Caco-2 (cell line): ENCODE data around the gene FGF1. TPM values are rescaled to one million over a fixed set of nuclear protein-coding genes. Genes with fewer than 3 reads are reported as not detected.

Source experiments
- BruUV-seq: library from RNA; stranded (reverse); fragments of 400-500 nt; replicated peaks from 2 replicates; lab custom pipeline; 2021; lab: Mats Ljungman, UMichigan
- CTCF ChIA-PET: fragments of 300-600 bp; sonication (Branson Sonifier 250); formaldehyde crosslinking; loops from one replicate; lab custom pipeline; 2022; ENCODE audit warnings: antibody characterized with exemption; lab: Charles Lee
- POLR2A ChIA-PET: fragments of 300-600 bp; sonication (Branson Sonifier 250); formaldehyde crosslinking; loops from one replicate; lab custom pipeline; 2022; ENCODE audit warnings: antibody characterized with exemption; lab: Charles Lee
- DNase-seq, 2 experiments: peaks; one replicate each; pipeline versions ENCODE4 v3.0.0 to v3.0.0-alpha.2; 2020 to 2022
- H3K27me3 ChIP-seq: replicated peaks from 2 replicates; pipeline ENCODE4 v1.6.0; 2011; ENCODE audit warnings: low read length; ENCODE audit not compliant: control insufficient read depth, insufficient read depth
- H3K36me3 ChIP-seq: 2 replicates; pipeline ENCODE4 v1.5.1; 2011; ENCODE audit warnings: low read length; ENCODE audit not compliant: control insufficient read depth, insufficient read depth
- H3K4me1 ChIP-seq: fragments of 250-450 bp; sonication (Bioruptor Pico); 2 replicates; pipeline ENCODE4 v1.5.1; 2020; ENCODE audit warnings: mild to moderate bottlenecking
- H3K4me3 ChIP-seq: 2 replicates; pipeline ENCODE4 v1.5.1; 2011; ENCODE audit warnings: low read depth, mild to moderate bottlenecking, control low read depth, low read length
- H3K9me3 ChIP-seq: fragments of 250-450 bp; sonication (Bioruptor Pico); 2 replicates; pipeline ENCODE4 v1.5.1; 2020; ENCODE audit warnings: mild to moderate bottlenecking, moderate library complexity
- H3K27ac Mint-ChIP-seq: one replicate; pipeline ENCODE4 v1.8.0; 2022; ENCODE audit warnings: mixed read lengths; ENCODE audit not compliant: unreplicated experiment
- H3K27me3 Mint-ChIP-seq: one replicate; pipeline ENCODE4 v1.8.0; 2022; ENCODE audit warnings: mixed read lengths; ENCODE audit not compliant: insufficient read depth, unreplicated experiment
- H3K36me3 Mint-ChIP-seq: one replicate; pipeline ENCODE4 v1.8.0; 2022; ENCODE audit warnings: mild to moderate bottlenecking, mixed read lengths; ENCODE audit not compliant: insufficient read depth, unreplicated experiment
- H3K4me1 Mint-ChIP-seq: one replicate; pipeline ENCODE4 v1.8.0; 2022; ENCODE audit warnings: low read depth, mixed read lengths; ENCODE audit not compliant: unreplicated experiment
- H3K4me3 Mint-ChIP-seq: one replicate; pipeline ENCODE4 v1.8.0; 2022; ENCODE audit warnings: mild to moderate bottlenecking, moderate library complexity, mixed read lengths; ENCODE audit not compliant: unreplicated experiment
- H3K9me3 Mint-ChIP-seq: one replicate; pipeline ENCODE4 v1.8.0; 2022; ENCODE audit warnings: mixed read lengths; ENCODE audit not compliant: unreplicated experiment
- CTCF ChIP-seq, 2 experiments: fragments of 200-600 bp in 1 of 2; IDR thresholded peaks; 1 replicate in 1 of 2; 2 replicates in 1 of 2; pipeline versions ENCODE4 v1.5.1 to v1.8.0; 2011 to 2022; ENCODE audit warnings: antibody characterized with exemption in 1 of 2, control low read depth in 1 of 2, inconsistent platforms in 1 of 2, low read depth in 1 of 2, low read length in 1 of 2, mild to moderate bottlenecking in 1 of 2, moderate library complexity in 1 of 2; ENCODE audit not compliant: insufficient read depth in 1 of 2, severe bottlenecking in 1 of 2, unreplicated experiment in 1 of 2
- intact Hi-C: fragments of 100-400 bp; cut with micrococcal nuclease; formaldehyde crosslinking; loops from one replicate; pipeline ENCODE4 v1.10.0; 2022; ENCODE audit not compliant: unreplicated experiment
- total RNA-seq: library from RNA; stranded (reverse); gene quantifications from 2 replicates; pipeline ENCODE4 v1.2.3, GENCODE V29; 2022

The FGF1 gene
- total RNA-seq, 1 experiment from 2014 or later: not detected

- ChIA-PET POLR2A (no interaction called here), CTCF (no interaction called here)
- Histone ChIP-seq H3K36me3 (no peaks in the 10 kb centered on the region), H3K27me3 (no peaks in the 10 kb centered on the region), H3K4me3 (no peak overlapping the region), H3K4me1 (0 out of 2 replicates have a peak, but pooled peaks cover 3% of the 10 kb centered on the region), H3K9me3 (no peaks in the 10 kb centered on the region)
- intact Hi-C loops: no loop called here
- DNase-seq: no peak
- Mint-ChIP-seq H3K4me3 (no peak overlapping the region), H3K4me1 (peaks cover 8% of the 10 kb centered on the region), H3K36me3 (no peaks in the 10 kb centered on the region), H3K9me3 (no peaks in the 10 kb centered on the region), H3K27ac (no peak overlapping the region), H3K27me3 (peaks cover 2% of the 10 kb centered on the region)
- BruUV-seq: no TSS peak
- no peak for TF ChIP-seq CTCF (IDR thresholded peaks at IDR 0.05; ENCODE audit: insufficient read depth in 1 of 2, low read depth in 1 of 2, low read length in 1 of 2, severe bottlenecking in 1 of 2, unreplicated experiment in 1 of 2)
These were observed 23.9 kb downstream of the FGF1 start for GRCh38 chr5:142661957-142662356.

DNA sequence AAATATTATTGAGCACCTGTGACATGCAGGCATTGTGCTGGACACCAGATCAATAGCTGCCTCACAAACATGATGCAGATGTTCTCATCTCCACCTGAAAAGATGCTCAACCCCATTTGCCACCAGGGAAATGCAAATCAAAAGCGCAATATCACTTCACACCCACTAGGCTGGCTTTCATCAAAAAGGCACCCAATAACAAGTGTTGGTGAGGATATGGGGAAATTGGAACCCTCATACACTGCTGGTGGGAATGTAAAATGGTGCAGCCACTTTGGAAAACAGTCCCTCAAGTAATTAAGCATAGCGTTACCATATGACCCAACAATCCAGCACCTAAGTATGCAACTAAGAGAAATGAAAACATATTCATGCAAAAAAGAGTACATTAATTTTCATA lies 24.7 kb downstream of the FGF1 start:
- no peaks in the 10 kb centered on the region for H3K27me3 ChIP-seq
- peaks cover 2% of the 10 kb centered on the region for H3K27me3 Mint-ChIP-seq
- no peaks in the 10 kb centered on the region for H3K9me3 Mint-ChIP-seq
- H3K9me3 ChIP-seq: no peaks in the 10 kb centered on the region
- no peak overlapping the region for H3K4me3 Mint-ChIP-seq
- intact Hi-C loops: no loop called here
- H3K4me3 ChIP-seq: no peak overlapping the region
- ChIA-PET CTCF (no interaction called here), POLR2A (no interaction called here)
- H3K4me1 ChIP-seq: 0 out of 2 replicates have a peak, but pooled peaks cover 3% of the 10 kb centered on the region
- H3K36me3 Mint-ChIP-seq: no peaks in the 10 kb centered on the region
- no peaks in the 10 kb centered on the region for H3K36me3 ChIP-seq
- no peak for DNase-seq
- no TSS peak for BruUV-seq
- TF ChIP-seq CTCF (IDR thresholded peaks at IDR 0.05; ENCODE audit: insufficient read depth in 1 of 2, low read depth in 1 of 2, low read length in 1 of 2, severe bottlenecking in 1 of 2, unreplicated experiment in 1 of 2): no peak
- H3K4me1 Mint-ChIP-seq: peaks cover 8% of the 10 kb centered on the region
- H3K27ac Mint-ChIP-seq: no peak overlapping the region

GRCh38 chr5:142660731-142661130 lies 25.2 kb downstream of the FGF1 start:
- no peak for TF ChIP-seq CTCF (IDR thresholded peaks at IDR 0.05; ENCODE audit: insufficient read depth in 1 of 2, low read depth in 1 of 2, low read length in 1 of 2, severe bottlenecking in 1 of 2, unreplicated experiment in 1 of 2)
- Mint-ChIP-seq H3K9me3 (no peaks in the 10 kb centered on the region), H3K27ac (no peak overlapping the region), H3K27me3 (peaks cover 2% of the 10 kb centered on the region), H3K4me3 (no peak overlapping the region), H3K4me1 (peaks cover 7% of the 10 kb centered on the region), H3K36me3 (no peaks in the 10 kb centered on the region)
- no peak for DNase-seq
- Histone ChIP-seq H3K36me3 (no peaks in the 10 kb centered on the region), H3K27me3 (no peaks in the 10 kb centered on the region), H3K9me3 (no peaks in the 10 kb centered on the region), H3K4me3 (no peak overlapping the region), H3K4me1 (0 out of 2 replicates have a peak, but pooled peaks cover 3% of the 10 kb centered on the region)
- POLR2A ChIA-PET: no interaction called here
- BruUV-seq: no TSS peak
- intact Hi-C loops: no loop called here
- CTCF ChIA-PET: no interaction called here
